GM21717 (cell line): ENCODE results near the gene CYRIA.

Experiments
- ATAC-seq: cut with Tn5 transposase; IDR thresholded peaks from one replicate; pipeline ENCODE4 v1.9.1; 2021; ENCODE audit warnings: mild to moderate bottlenecking, moderate library complexity; ENCODE audit not compliant: unreplicated experiment

The CYRIA gene

DNA sequence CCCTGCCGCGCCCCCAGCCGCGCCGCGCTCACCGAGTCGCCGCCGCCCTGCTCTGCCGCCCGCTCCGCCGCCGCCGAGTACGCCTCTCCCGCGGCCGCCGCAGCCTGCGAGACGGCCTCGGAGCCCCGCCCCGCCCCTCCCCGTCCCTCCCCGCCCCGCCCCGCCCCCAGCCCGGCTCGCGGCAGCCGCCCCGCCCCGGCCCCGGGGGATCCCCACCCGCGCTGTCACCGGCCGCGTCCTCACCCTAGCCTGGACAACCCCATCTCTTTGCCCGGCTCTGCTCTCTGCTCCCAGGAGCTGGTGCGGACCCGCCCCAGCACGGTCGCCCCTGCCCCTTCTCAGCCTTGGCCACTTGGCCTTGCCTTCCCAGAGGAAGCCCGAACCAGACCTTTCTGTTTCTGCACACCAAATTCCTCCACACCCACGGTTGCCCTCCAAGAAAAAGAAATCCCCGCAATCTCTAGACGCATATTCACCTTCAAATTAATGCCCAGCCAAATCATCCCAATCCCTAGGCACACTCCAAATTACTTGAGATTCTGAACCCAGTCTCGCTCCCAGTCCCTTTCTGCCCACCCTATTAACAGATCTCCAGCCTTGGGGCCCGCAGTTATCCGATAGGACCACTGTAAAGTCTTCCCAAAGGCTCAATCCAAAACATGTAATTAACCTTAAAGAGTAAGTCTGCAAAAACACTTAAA is at the start of gene CYRIA:
TSS of gene CYRIA (minus strand) at position 87 of the 701 bp plus-strand sequence. CDS start 77,715 bp downstream, outside the sequence.
- peak; percentile 57 for ATAC-seq

DNA sequence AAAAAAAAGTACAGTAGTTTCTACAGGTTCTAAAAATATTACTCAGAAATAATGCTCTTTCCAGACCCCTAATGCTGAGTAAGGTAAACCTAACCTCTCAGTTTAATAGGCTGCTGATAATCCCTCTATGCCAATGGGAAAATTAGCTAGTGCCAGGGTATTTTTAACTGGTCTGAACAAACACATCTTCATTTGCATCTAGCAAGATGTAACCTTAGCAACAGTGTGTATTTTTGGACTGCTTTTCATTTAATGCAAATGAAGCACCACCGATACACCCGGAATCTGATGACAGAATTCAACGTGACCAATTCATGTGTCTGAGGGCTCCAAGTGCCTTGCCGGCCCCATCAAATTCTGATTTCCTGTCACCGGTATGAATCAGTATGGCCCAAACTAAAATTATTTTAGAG is 47.4 kb upstream of the CYRIA start:
- peak; percentile 67 for ATAC-seq

DNA sequence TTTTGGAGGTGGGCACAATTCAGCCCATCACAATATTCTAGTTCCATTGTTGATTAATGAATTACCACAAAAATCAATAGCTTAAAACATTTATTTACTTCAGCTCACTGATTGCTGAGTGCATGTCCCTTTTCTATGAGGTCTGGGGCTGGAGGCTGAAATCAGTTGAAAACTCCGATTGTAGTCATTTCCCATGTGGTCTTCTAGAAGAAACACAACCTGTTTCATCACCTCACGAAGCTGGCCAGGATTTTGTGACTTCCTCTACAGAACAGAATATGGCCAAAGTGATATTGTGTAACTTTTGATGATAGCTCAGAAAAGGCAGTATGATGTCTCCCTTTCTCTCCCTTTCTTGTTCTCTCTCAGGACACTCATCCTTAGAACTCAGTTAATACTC is 44.1 kb upstream of the CYRIA start:
- ATAC-seq, result no peak

DNA sequence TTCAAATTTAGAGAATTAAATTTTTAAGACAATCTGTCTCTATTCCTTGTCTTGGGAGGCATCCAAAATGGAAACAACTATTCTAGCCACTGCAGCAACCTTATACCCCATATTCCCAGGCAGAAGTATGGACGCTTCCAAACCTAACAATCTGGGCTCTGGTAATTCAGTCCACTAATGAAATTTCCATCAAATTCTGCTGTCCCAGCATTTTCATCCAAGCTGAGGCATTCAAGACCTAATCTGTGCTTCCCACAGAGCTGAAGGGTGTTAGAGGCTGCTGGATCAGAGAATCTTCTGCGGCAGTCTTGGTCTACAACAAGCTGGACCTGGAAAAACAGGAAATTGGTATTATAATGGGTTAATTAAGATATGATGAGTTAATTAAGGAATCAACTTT is 42.5 kb upstream of the CYRIA start:
- ATAC-seq, result no peak

DNA sequence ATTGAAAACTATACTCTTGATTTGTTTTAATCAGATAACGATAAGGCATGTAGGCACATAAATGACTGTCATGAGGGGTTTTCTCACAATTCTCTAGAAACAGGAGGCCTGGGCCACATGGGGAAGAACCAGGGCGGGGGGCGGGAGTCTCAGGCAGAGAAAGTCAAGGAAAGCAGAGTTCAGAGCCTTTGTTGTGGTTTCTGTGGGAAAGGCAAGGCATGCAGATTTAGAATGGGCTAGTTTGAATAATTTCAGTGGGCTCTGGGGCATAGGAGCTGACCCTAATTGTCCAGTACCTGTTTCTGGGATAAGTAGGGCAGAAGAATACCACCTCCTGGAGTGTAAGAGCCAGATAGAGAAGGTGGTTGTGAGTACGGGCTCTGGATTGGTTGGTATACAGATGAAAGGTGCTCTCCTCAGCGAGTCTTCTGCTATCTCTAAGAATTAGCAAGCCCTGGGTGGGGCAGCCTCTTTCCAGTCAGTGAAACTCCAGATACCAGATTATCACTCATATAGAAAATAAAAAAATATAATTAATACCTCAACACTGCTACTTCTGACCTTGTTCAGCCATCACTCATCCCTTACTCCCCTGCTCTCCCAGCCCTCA is 41.5 kb upstream of the CYRIA start:
- ATAC-seq, result no peak

DNA sequence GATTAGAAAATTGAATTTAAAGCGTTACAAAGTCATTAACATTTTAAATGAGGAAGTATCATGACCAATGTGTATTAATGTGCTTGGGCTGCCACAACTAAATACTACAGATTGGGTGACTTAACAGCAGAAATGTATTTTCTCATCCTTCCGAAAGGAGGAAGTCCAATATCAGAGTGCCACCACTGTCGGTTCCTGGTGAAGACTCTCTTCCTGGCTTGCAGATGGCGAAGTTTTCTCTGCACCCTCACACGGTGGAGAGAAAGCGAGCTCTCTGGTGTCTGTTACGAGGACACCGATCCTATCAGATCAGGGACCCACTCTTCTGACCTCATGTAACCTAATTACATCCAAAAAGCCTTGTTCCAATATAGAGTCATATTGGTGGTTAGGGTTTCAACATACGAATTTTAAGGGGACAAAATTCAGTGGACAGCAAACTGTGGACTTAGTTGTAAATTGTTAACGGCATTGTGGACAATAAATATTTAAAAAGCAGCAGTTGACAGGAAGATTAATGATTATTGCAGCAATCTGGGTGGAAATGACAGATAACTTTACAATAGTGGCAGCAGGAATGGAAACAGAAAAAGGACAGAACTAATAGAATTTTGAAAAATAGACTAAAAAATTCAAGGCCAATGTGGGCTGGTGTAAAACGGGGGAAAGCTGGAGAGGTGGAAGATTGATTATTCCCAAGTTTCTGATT is 35.1 kb upstream of the CYRIA start:
- no peak for ATAC-seq

DNA sequence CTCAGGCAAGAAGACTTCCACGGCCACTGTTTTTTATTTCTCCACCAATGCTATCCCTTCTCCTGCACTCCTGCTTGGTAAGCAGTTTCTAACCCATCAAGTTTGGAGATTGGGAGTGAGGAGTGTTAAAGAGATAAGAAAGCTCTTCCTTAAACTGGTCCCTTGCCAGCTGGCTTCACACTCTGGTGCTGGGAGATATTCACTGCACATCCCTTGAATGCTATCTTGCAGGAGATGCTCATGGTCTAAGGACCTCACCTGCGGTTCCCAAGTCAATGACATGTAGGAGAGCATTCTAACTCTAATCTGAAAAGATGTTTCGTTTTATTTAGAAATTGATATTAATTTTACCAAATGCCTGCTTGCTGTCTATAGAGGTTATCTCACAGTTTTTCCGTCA is 28.2 kb upstream of the CYRIA start:
- ATAC-seq, result no peak

DNA sequence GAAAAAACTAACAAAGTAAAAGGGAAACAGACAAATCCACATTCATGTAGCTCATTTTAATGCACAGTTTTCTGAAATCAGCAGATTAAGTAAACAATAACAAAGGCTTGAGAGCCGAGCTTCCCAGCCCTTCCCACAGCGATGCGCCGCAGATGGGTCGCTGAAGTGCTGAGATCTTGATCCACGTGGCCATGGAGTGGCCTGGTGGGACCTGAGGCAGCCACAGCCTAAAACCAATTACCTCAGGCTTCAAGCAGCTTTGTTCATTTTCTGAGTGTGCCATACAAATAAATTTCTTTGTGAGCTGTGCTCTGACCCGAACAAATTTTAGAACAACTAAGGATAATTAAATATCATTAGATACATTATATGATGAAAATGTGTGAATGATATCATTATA is 25.6 kb upstream of the CYRIA start:
- no peak for ATAC-seq

DNA sequence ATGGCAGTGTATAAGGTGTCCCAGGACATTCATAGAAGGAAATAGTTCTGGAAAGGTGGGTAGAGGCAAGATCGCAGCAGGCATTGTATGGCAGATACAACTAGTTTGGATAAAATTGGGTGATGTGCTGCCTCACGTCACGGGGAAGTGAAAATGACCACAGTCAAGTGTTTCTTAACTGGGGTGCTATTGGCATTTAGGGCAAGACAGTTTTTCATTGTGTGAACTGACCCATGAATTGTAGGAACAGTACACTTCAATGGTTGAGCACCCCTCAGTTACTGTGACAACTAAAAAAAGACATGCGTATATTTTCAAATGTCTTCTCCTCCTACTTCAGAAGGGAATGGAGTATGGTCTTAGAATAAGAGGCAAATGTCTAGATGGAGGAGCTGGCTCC is 22.3 kb upstream of the CYRIA start:
- no peak for ATAC-seq

DNA sequence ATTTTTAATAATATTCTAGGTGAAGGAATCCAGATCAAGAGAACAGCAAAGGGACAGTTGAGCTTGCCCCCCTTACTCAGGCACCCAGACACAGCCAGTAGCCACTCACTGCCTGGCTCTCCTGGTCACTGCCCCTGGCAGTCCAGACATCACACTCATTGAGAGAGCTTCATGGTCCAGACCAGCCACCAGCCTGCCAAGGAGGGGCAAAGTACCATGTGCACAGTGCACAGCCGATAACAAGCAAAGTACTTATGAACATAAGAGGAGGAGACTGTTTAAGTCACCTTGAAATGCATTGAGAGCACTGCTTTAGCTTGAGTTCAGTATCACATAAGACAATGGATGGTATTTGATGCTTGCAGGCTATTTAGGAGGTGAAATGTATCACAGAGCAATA is 21.6 kb upstream of the CYRIA start:
- no peak for ATAC-seq

DNA sequence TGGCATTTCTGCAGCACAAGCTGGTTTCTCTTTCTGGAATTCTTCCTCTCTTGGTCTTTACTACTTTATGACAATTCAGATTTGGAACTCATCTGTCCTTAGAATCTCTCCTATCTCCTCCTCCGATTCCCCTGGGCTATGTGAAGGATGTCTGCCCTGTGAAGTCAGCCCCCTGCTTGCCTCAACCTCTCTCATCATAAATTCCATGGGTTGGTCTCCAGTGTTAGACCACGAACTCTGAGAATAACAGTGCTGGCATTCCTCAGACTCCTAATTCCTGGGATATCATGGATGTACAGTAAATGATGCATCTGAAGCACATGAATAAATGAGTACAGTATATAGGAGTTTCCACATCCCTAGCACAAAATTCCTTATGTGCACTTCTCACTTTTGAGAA is 21.0 kb upstream of the CYRIA start:
- no peak for ATAC-seq

DNA sequence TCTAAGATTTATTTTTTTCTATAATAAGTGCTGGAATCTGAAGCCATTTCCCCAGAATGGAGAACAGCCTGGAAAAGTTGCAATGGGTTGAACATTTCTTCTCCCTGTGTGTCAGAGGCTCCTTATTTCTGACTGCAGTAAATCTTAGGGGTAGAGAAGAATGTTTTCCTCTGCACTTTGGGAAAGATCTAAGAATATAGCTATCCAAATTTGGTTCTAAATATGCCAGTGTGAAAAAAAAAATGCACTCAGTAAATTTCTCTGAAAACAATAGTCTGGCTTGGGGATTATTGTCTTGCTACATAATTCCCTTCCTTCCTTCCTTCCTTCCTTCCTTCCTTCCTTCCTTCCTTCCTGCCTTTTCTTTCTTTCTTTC is 19.7 kb upstream of the CYRIA start:
- ATAC-seq, result no peak

DNA sequence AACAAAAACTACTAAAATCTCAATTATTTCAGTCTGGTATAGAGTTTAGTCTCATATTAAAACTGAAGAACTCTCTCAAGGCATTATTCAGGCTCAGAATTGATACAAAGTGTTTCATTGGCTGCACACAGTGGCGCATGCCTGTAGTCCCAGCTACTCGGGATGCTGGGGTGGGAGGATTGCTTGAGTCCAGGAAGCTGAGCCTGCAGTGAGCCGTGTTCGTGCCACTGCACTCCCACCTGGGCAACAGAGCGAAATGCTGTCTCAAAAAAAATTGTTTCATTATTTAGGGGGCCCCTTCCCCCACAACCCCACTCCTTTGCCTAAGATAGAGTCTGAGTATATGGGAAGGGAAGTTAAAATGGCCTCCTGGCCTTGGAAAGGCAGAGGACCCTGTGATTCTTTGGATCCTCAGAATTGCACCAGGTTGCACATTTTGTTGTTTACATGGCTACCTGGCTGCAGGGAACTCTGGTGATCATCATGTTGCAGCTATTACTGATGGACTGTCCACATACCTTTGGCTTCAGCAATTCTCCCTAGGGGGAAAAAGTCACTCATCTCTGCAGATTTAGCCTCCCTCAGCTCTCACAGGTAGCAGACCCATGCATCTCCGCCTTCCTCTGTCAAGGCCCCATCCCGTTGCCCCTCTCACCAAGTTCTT is 19.2 kb upstream of the CYRIA start:
- no peak for ATAC-seq

DNA sequence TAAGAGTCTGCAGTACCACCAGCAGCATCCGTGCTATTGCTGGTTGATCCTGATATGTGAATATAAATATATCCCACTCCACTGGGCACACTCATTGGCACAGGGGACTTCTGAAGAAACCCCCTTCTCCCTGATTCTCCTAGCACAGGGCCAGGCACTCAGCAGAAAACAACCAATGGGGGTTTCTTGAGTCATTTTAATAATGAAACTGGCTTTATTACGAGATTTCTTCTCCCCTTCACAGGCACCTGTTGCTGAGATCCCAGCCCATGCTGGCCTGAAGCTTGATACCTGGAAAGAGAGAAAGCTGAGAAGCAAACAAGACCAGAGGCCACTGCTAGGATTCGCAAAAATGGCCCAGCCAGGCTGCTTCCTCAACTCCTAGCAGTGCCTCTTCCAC is 17.9 kb upstream of the CYRIA start:
- no peak for ATAC-seq

DNA sequence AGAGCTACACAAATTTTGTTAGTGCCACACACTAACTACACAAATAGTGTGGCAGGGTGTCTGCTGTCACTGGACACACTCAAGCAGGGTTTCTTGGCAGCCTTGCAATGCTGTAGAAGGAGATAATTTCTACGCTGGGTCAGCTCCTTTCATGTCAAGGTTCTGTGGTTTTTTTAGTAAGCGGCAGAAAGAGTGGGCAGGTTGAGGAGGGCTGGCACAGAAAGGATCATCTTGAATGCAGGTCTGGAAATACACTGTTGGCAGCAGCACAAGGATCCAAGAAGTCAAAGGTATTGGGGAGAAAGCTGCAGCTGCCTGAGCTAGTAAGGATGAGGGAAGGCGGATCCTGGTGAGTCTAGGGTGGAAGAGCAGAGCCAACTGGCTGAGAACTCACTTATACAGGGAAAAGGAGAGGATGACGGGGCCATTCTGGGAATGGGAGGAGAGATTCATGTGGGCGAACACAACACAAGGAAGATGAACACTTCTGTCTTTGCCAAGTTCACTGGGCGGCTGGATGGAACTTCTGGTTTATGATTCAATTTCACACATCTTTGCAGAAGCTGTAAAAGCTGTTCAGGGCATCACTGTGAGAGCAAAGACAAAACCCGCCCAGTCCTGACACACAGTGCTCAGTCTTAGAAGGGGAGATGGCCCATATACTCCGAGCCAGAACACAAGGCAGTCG is 16.9 kb upstream of the CYRIA start:
- no peak for ATAC-seq

DNA sequence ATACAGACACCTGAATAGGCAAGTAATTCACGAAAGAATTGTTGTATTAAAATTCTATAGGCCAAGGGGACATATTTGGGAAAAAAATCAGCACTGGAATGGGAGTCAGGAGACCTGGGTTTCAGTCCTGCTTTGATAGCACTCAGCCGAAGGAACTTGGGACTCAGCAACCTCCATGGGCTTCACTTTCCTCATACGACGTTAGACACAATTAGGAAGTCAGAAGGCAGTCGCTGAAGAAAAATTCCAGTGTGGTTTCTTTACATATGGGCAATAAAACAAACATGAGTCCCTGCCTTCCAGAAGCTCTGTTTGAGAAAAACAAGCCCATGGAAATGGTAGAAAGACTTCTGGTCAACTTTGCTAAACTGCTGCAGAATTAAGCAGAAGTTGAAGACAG is 15.1 kb upstream of the CYRIA start:
- ATAC-seq, result no peak

DNA sequence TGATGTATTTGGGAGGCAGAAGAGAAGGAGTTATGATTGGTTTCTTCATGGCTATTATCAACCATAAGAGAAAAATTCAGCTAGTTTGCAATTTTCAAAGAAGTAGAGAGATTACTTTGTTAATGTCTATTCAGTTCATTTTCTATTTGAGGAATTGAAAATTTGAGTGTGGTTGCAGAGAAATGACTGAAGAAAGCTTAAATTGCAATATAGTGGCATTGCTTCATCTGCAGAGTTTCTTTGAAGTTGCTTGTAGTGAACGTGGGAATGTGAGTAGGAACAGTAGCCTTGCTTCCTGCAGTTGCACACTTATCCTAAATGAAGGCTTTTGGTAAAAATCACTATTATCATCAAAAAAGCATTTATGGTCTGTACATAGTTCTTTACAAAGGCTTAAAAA is 14.7 kb upstream of the CYRIA start:
- no peak for ATAC-seq

DNA sequence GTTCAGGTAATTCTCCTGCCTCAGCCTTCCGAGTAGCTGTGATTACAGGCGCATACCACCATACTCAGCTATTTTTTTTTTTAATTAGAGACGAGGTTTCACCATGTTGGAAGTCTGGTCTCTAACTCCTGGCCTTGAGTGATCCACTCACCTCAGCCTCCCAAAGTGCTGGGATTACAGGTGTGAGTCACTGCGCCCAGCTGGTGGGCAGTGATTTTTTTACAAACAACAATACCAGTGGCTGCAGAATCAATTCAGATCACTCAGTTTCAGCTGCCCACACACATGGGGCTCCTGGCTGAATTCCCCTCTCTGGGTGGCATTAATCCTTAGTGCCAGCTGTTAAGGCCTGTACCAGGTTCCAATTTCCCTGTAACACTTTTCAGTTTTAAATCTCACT is 13.3 kb upstream of the CYRIA start:
- no peak for ATAC-seq

DNA sequence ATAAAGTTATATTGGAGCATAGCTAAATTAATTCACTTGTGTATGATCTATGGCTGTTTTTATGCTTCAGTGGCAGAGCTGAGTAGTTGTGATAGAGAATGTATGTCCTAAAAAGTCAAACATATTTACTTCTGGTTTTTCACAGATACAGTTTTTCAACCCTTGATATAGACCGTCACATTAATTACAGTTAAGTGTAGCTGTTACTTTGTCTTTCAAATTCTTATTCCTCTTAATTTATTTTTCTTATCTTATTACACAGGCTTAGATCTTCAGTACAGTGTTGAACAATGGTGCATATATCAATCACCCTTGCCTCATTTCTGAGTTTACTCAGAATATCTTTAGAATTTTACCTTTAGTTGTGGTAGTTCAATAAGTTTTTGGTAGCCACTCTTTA is 12.2 kb upstream of the CYRIA start:
- no peak for ATAC-seq

DNA sequence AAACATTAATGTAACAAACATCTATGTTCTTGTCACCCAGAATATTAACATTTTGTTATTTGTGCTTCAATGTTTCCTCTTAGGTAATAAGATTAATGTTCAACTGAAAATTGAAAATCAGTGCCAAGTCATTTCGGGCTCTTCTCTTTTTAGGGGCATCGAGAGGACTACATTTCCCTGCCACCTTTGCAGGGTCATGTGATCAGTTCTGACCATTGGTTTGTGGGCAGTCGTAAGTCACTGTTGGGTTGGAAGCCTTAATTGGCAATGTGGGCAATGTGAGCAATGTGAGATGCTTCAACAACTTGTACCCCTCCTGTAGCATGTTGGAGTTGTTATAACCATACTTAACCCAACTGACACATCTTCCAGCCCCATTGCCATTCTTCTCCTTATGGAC is 10.1 kb upstream of the CYRIA start:
- ATAC-seq, result no peak

DNA sequence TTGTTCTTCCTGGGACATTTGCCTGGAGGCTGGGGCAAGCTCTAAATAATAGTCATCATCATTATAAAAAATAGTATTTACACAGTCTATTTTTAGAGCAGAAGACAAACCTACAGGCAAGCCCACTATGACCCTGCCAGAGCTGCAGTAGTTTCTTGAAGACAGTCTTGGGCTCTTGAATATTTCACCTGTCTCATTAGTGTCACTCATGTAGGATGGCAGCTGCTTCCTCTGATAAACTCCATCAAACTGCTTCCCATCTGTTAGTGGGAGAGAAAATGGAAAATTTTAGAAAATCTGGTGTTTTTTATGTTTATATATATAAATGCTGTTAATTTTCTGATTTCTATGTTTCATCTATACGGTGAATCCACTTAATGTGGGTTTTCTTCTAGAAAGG is 8.5 kb upstream of the CYRIA start:
- no peak for ATAC-seq
